PC-3 (cell line): ENCODE measurements around the gene RNF41. TPM values are rescaled to one million over a fixed set of nuclear protein-coding genes. Genes with fewer than 3 reads are reported as not detected.

Source experiments
- ATAC-seq: fragments of 200-7000 bp; cut with Tn5 transposase; 2 replicates; pipeline ENCODE4 v1.9.1; 2020; ENCODE audit warnings: mild to moderate bottlenecking, moderate library complexity
- BruUV-seq: library from RNA; stranded (reverse); fragments of 400-500 nt; replicated peaks from 2 replicates; lab custom pipeline; 2021; lab: Mats Ljungman, UMichigan
- CTCF ChIA-PET: fragments of 300-600 bp; sonication (Branson Sonifier 250); formaldehyde crosslinking; loops from one replicate; lab custom pipeline; 2022; ENCODE audit warnings: antibody characterized with exemption; lab: Charles Lee
- POLR2A ChIA-PET: fragments of 300-600 bp; sonication (Branson Sonifier 250); formaldehyde crosslinking; loops from one replicate; lab custom pipeline; 2022; ENCODE audit warnings: antibody characterized with exemption; ENCODE audit not compliant: unreplicated experiment; lab: Charles Lee
- DNase-seq: peaks from one replicate; pipeline ENCODE4 v3.0.0-alpha.2; 2015
- H2AFZ ChIP-seq: fragments of 300-600 bp; sonication (generic); 2 replicates; pipeline ENCODE4 v1.6.0; 2016; ENCODE audit warnings: antibody characterized with exemption, low read length
- H3F3A ChIP-seq: fragments of 300-600 bp; sonication (generic); one replicate; pipeline ENCODE4 v1.6.0; 2017; ENCODE audit warnings: antibody characterized with exemption, low read length, control low read depth, mild to moderate bottlenecking; ENCODE audit not compliant: unreplicated experiment
- H3K27ac ChIP-seq: fragments of 300-600 bp; sonication (generic); 2 replicates; pipeline ENCODE4 v1.5.1; 2016; ENCODE audit warnings: mild to moderate bottlenecking, low read length
- H3K27me3 ChIP-seq: fragments of 300-600 bp; sonication (generic); 2 replicates; pipeline ENCODE4 v1.6.1; 2016; ENCODE audit warnings: low read length, mixed read lengths
- H3K36me3 ChIP-seq: fragments of 300-600 bp; sonication (generic); 2 replicates; pipeline ENCODE4 v1.6.1; 2016; ENCODE audit warnings: low read depth, mixed run types, low read length, mixed read lengths
- H3K4me1 ChIP-seq: fragments of 300-600 bp; sonication (generic); 2 replicates; pipeline ENCODE4 v1.5.1; 2016; ENCODE audit warnings: low read length; ENCODE audit not compliant: insufficient read depth
- H3K4me2 ChIP-seq: fragments of 300-600 bp; sonication (generic); 2 replicates; pipeline ENCODE4 v1.6.0; 2016; ENCODE audit warnings: low read length
- H3K4me3 ChIP-seq: fragments of 300-600 bp; sonication (generic); 2 replicates; pipeline ENCODE4 v1.5.1; 2016; ENCODE audit warnings: mild to moderate bottlenecking, low read length, mixed read lengths
- H3K79me2 ChIP-seq: fragments of 300-600 bp; sonication (generic); 2 replicates; pipeline ENCODE4 v1.6.1; 2017; ENCODE audit warnings: low read length, mixed read lengths
- H3K9ac ChIP-seq: fragments of 300-600 bp; sonication (generic); 2 replicates; pipeline ENCODE4 v1.6.0; 2016; ENCODE audit warnings: mild to moderate bottlenecking, low read length
- H3K9me2 ChIP-seq: fragments of 300-600 bp; sonication (generic); replicated peaks from 2 replicates; pipeline ENCODE4 v1.6.1; 2016; ENCODE audit warnings: mixed run types, low read length, mixed read lengths
- H3K9me3 ChIP-seq: fragments of 300-600 bp; sonication (generic); 2 replicates; pipeline ENCODE4 v1.6.1; 2016; ENCODE audit warnings: low read length, mixed read lengths
- H4K20me1 ChIP-seq: fragments of 300-600 bp; sonication (generic); 2 replicates; pipeline ENCODE4 v1.6.1; 2016; ENCODE audit warnings: low read length, mixed read lengths
- EZH2 ChIP-seq: fragments of 300-600 bp; sonication (generic); IDR thresholded peaks from one replicate; pipeline ENCODE4 v1.6.1; 2017; ENCODE audit warnings: antibody characterized with exemption, mild to moderate bottlenecking, low read length; ENCODE audit not compliant: unreplicated experiment
- EZH2phosphoT487 ChIP-seq: fragments of 300-600 bp; sonication (generic); IDR thresholded peaks from 2 replicates; pipeline ENCODE4 v1.6.1; 2018; ENCODE audit warnings: mild to moderate bottlenecking, antibody characterized with exemption, low read length, borderline replicate concordance
- intact Hi-C: fragments of 100-400 bp; cut with micrococcal nuclease; formaldehyde crosslinking; loops from 2 replicates; pipeline ENCODE4 v1.9.0; 2023
- total RNA-seq: library from RNA; depleted of rRNA; stranded (reverse); fragments of >200 nt; gene quantifications from 2 replicates; pipeline ENCODE4 v1.2.3, GENCODE V29; 2014
- TF ChIP-seq, protein P1 (sequence below): fragments of 300-600 bp; sonication (generic); conservative IDR thresholded peaks from 2 replicates; pipeline ENCODE4 v1.5.1; 2017; ENCODE audit warnings: antibody characterized with exemption, low read depth, mild to moderate bottlenecking, low read length

Gene RNF41
- total RNA-seq, 1 experiment from 2014 or later: 52.1 TPM

- DNase-seq (no peak), ATAC-seq (no peak)
- H4K20me1 ChIP-seq: no peaks in the 10 kb centered on the region
- H2AFZ ChIP-seq: no peak overlapping the region
- H3K9me3 ChIP-seq: no peaks in the 10 kb centered on the region
- H3K27ac ChIP-seq: no peak overlapping the region
- no peak overlapping the region for H3K4me2 ChIP-seq
- H3K9ac ChIP-seq: no peak overlapping the region
- H3K4me3 ChIP-seq: no peak overlapping the region
- ChIA-PET CTCF (no interaction called here), POLR2A (no interaction called here)
- no peaks in the 10 kb centered on the region for H3K27me3 ChIP-seq
- no peaks in the 10 kb centered on the region for H3K36me3 ChIP-seq
- H3K79me2 ChIP-seq: peaks cover 2% of the 10 kb centered on the region
- BruUV-seq: no TSS peak
- intact Hi-C loops: no loop called here
- peaks cover under 1% of the 10 kb centered on the region; the same call in 1 of the 2 replicates for H3K4me1 ChIP-seq
- H3K9me2 ChIP-seq: no peaks in the 10 kb centered on the region
- no peaks in the 10 kb centered on the region for H3F3A ChIP-seq
- TF ChIP-seq EZH2 (no peak), EZH2phosphoT487 (no peak)
- TF ChIP-seq, protein P1, sequence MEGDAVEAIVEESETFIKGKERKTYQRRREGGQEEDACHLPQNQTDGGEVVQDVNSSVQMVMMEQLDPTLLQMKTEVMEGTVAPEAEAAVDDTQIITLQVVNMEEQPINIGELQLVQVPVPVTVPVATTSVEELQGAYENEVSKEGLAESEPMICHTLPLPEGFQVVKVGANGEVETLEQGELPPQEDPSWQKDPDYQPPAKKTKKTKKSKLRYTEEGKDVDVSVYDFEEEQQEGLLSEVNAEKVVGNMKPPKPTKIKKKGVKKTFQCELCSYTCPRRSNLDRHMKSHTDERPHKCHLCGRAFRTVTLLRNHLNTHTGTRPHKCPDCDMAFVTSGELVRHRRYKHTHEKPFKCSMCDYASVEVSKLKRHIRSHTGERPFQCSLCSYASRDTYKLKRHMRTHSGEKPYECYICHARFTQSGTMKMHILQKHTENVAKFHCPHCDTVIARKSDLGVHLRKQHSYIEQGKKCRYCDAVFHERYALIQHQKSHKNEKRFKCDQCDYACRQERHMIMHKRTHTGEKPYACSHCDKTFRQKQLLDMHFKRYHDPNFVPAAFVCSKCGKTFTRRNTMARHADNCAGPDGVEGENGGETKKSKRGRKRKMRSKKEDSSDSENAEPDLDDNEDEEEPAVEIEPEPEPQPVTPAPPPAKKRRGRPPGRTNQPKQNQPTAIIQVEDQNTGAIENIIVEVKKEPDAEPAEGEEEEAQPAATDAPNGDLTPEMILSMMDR: no peak
These were observed 8.9 kb upstream of the RNF41 start for GRCh38 chr12:56230432-56231183.

DNA sequence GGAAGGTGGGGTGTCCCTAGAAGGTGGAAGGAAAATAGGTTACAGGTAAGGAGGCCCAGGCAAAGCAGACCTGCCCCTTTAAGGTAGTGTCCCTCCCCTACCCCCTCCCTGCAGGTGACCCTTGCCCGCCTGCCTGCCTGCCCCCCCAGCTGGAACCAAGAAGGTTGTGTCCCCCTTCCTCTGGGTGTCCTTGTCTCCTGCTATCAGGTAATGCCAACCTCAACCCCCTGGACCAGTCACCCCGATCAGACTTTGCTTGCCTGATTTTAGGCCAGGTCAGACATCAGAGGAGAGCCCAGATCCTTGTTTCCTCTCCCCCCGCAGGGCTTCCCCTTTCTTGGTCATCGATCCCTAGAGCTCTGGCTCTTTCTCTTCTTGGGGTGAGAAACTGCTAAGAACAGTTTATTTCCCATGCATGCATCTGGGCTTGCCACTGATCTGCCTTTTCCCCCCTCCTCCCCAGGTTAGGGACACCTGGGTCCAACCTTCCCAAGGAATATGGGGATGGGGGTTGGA, 8.3 kb upstream of the RNF41 start, which contains the start of gene SLC39A5:
Gene SLC39A5 (plus strand): TSS at position 136 of the 516 bp plus-strand sequence. CDS start 1,224 bp downstream, outside the sequence.
- no peak for ATAC-seq

More for the DNA sequence above, 8.3 kb upstream of the RNF41 start, which contains the start of gene SLC39A5:
- Histone ChIP-seq H2AFZ (no peak within 1 kb of the TSS), H3K9ac (no peak within 1 kb of the TSS), H3F3A (no peaks in the 10 kb centered on the region), H3K36me3 (no peaks in the 10 kb centered on the region), H3K9me2 (no peaks in the 10 kb centered on the region), H3K9me3 (no peaks in the 10 kb centered on the region), H4K20me1 (no peaks in the 10 kb centered on the region), H3K27ac (no peak within 1 kb of the TSS), H3K4me1 (peaks cover 7% of the 10 kb centered on the region), H3K4me2 (no peak within 1 kb of the TSS), H3K79me2 (peaks cover 9% of the 10 kb centered on the region), H3K4me3 (no peak within 1 kb of the TSS), H3K27me3 (no peaks in the 10 kb centered on the region)
- CTCF ChIA-PET: interaction anchor here (0.6 kb wide), 1 partner anchor 18 kb away, joined by 3 read pairs; no protein-coding TSS in a partner anchor
- POLR2A ChIA-PET: no interaction called here
- BruUV-seq: no TSS peak
- no peak for TF ChIP-seq EZH2phosphoT487
- no peak for TF ChIP-seq EZH2
- TF ChIP-seq, protein P1: no peak
- intact Hi-C loops: no loop called here
- no peak for DNase-seq
